GM12801 (cell line): ENCODE measurements around the gene DHRSX.

Experiments
- CTCF ChIP-seq: IDR thresholded peaks from one replicate; pipeline ENCODE4 v1.5.1; 2011; ENCODE audit warnings: control low read depth; ENCODE audit not compliant: insufficient read length; ENCODE audit errors: extremely low read depth

Gene DHRSX

GRCh38 chrX:2184089-2184488 lies 316.7 kb downstream of the DHRSX start:
- TF ChIP-seq CTCF, result no peak

GRCh38 chrX:2183193-2183725 lies 317.5 kb downstream of the DHRSX start:
- no peak for TF ChIP-seq CTCF

GRCh38 chrX:2177541-2177940 lies 323.2 kb downstream of the DHRSX start:
- TF ChIP-seq CTCF, result no peak

GRCh38 chrX:2176733-2177132 lies 324.0 kb downstream of the DHRSX start:
- TF ChIP-seq CTCF, result no peak

GRCh38 chrX:2176274-2176673 lies 324.5 kb downstream of the DHRSX start:
- TF ChIP-seq CTCF, result no peak

- TF ChIP-seq CTCF, result no peak
These were observed 328.4 kb downstream of the DHRSX start for GRCh38 chrX:2172359-2172758.
